WTC11 (cell line): ENCODE results near the gene TTC4. TPM values are rescaled to one million over a fixed set of nuclear protein-coding genes. Genes with fewer than 3 reads are reported as not detected.

ENCODE experiments used
- ATAC-seq: fragments of 200-7000 bp; cut with Tn5 transposase; 2 replicates; pipeline ENCODE4 v1.10.0; 2021; ENCODE audit warnings: mild to moderate bottlenecking, moderate library complexity
- CTCF ChIA-PET: fragments of 300-600 bp; sonication (Branson Sonifier 250); formaldehyde crosslinking; loops from one replicate; lab custom pipeline; 2021; ENCODE audit warnings: antibody characterized with exemption; lab: Charles Lee
- POLR2A ChIA-PET: fragments of 350-600 bp; sonication (Branson Sonifier 250); formaldehyde crosslinking; loops from one replicate; lab custom pipeline; 2021; ENCODE audit warnings: antibody characterized with exemption; lab: Charles Lee
- DNase-seq: peaks from one replicate; pipeline ENCODE4 v3.0.0; 2021; ENCODE audit warnings: low spot score
- H3K27ac Mint-ChIP-seq: 2 replicates; pipeline ENCODE4 v1.8.0; 2021; ENCODE audit warnings: mixed read lengths
- H3K27me3 Mint-ChIP-seq: 2 replicates; pipeline ENCODE4 v1.8.0; 2021; ENCODE audit warnings: low read depth, mild to moderate bottlenecking, moderate library complexity, mixed read lengths
- H3K36me3 Mint-ChIP-seq: 2 replicates; pipeline ENCODE4 v1.8.0; 2021; ENCODE audit warnings: mixed read lengths
- H3K4me1 Mint-ChIP-seq: 2 replicates; pipeline ENCODE4 v1.8.0; 2022; ENCODE audit warnings: mixed read lengths
- H3K4me3 Mint-ChIP-seq: 2 replicates; pipeline ENCODE4 v1.8.0; 2021; ENCODE audit warnings: mild to moderate bottlenecking, moderate library complexity, mixed read lengths
- H3K9me3 Mint-ChIP-seq: 2 replicates; pipeline ENCODE4 v1.8.0; 2021; ENCODE audit warnings: mixed read lengths
- ARID4B ChIP-seq: sonication (generic); formaldehyde crosslinking; IDR thresholded peaks from 2 replicates; pipeline ENCODE4 v1.8.0; 2023; ENCODE audit warnings: missing genetic modification reagents, mild to moderate bottlenecking, borderline replicate concordance
- ATF2 ChIP-seq: sonication (generic); formaldehyde crosslinking; IDR thresholded peaks from 2 replicates; pipeline ENCODE4 v1.8.1; 2022; ENCODE audit warnings: low read depth, missing genetic modification reagents, borderline replicate concordance
- CREM ChIP-seq: sonication (generic); formaldehyde crosslinking; IDR thresholded peaks from 2 replicates; pipeline ENCODE4 v1.8.1; 2022; ENCODE audit warnings: mild to moderate bottlenecking, missing genetic modification reagents, moderate library complexity
- ETV6 ChIP-seq: sonication (generic); formaldehyde crosslinking; IDR thresholded peaks from 2 replicates; pipeline ENCODE4 v1.8.1; 2022; ENCODE audit warnings: mild to moderate bottlenecking, missing genetic modification reagents
- FOXJ3 ChIP-seq: sonication (generic); formaldehyde crosslinking; IDR thresholded peaks from 2 replicates; pipeline ENCODE4 v1.9.0; 2021; ENCODE audit warnings: missing genetic modification reagents, mild to moderate bottlenecking, borderline replicate concordance
- FOXK1 ChIP-seq: sonication (generic); formaldehyde crosslinking; IDR thresholded peaks from 2 replicates; pipeline ENCODE4 v1.8.0; 2022; ENCODE audit warnings: mild to moderate bottlenecking, moderate library complexity, missing genetic modification reagents
- GTF2I ChIP-seq: fragments of 250-450 bp; sonication (Bioruptor Pico); conservative IDR thresholded peaks from 2 replicates; pipeline ENCODE4 v1.4.0; 2021; ENCODE audit warnings: mild to moderate bottlenecking
- KAT7 ChIP-seq: sonication (generic); formaldehyde crosslinking; IDR thresholded peaks from 2 replicates; pipeline ENCODE4 v1.8.1; 2023; ENCODE audit warnings: missing genetic modification reagents, mild to moderate bottlenecking, borderline replicate concordance
- MAX ChIP-seq: sonication (generic); formaldehyde crosslinking; IDR thresholded peaks from 2 replicates; pipeline ENCODE4 v1.8.0; 2022; ENCODE audit warnings: mild to moderate bottlenecking, missing genetic modification reagents
- MXD4 ChIP-seq: fragments of 250-450 bp; sonication (Bioruptor Pico); IDR thresholded peaks from 2 replicates; pipeline ENCODE4 v1.8.0; 2021; ENCODE audit warnings: mild to moderate bottlenecking, moderate library complexity, borderline replicate concordance
- NFE2L1 ChIP-seq: sonication (generic); formaldehyde crosslinking; IDR thresholded peaks from 2 replicates; pipeline ENCODE4 v1.8.1; 2023; ENCODE audit warnings: missing genetic modification reagents
- NR1H2 ChIP-seq: sonication (generic); formaldehyde crosslinking; IDR thresholded peaks from 2 replicates; pipeline ENCODE4 v1.9.0; 2021; ENCODE audit warnings: mild to moderate bottlenecking, moderate library complexity, missing genetic modification reagents
- OVOL2 ChIP-seq: fragments of 250-450 bp; sonication (Bioruptor Pico); IDR thresholded peaks from 2 replicates; pipeline ENCODE4 v1.9.0; 2021; ENCODE audit warnings: mild to moderate bottlenecking, borderline replicate concordance
- STAT6 ChIP-seq: sonication (generic); formaldehyde crosslinking; conservative IDR thresholded peaks from 2 replicates; pipeline ENCODE4 v1.8.1; 2023; ENCODE audit warnings: mild to moderate bottlenecking, low read depth, missing genetic modification reagents, moderate library complexity
- USF1 ChIP-seq: sonication (generic); formaldehyde crosslinking; IDR thresholded peaks from 2 replicates; pipeline ENCODE4 v1.8.0; 2022; ENCODE audit warnings: mild to moderate bottlenecking, missing genetic modification reagents
- ZBTB21 ChIP-seq: sonication (generic); formaldehyde crosslinking; IDR thresholded peaks from 2 replicates; pipeline ENCODE4 v1.8.1; 2023; ENCODE audit warnings: mild to moderate bottlenecking, missing genetic modification reagents, borderline replicate concordance
- ZNF232 ChIP-seq: sonication (generic); formaldehyde crosslinking; IDR thresholded peaks from 2 replicates; pipeline ENCODE4 v1.8.0; 2022; ENCODE audit warnings: mild to moderate bottlenecking, missing genetic modification reagents
- ZNF396 ChIP-seq: fragments of 250-450 bp; sonication (Bioruptor Pico); IDR thresholded peaks from 2 replicates; pipeline ENCODE4 v1.8.0; 2021; ENCODE audit warnings: mild to moderate bottlenecking, moderate library complexity, borderline replicate concordance
- total RNA-seq: library from RNA; stranded (reverse); gene quantifications from 3 replicates; pipeline ENCODE4 v1.2.3, GENCODE V29; 2021
- TF ChIP-seq, protein P1 (sequence below): sonication (generic); formaldehyde crosslinking; IDR thresholded peaks from 2 replicates; pipeline ENCODE4 v1.8.0; 2022; ENCODE audit warnings: mild to moderate bottlenecking, missing genetic modification reagents
- TF ChIP-seq, protein P2 (sequence below): sonication (generic); formaldehyde crosslinking; IDR thresholded peaks from 2 replicates; pipeline ENCODE4 v1.8.1; 2022; ENCODE audit warnings: low read depth, mild to moderate bottlenecking, moderate library complexity, missing genetic modification reagents, borderline replicate concordance

TTC4 gene
- total RNA-seq, 1 experiment from 2014 or later: 18.8 TPM

DNA sequence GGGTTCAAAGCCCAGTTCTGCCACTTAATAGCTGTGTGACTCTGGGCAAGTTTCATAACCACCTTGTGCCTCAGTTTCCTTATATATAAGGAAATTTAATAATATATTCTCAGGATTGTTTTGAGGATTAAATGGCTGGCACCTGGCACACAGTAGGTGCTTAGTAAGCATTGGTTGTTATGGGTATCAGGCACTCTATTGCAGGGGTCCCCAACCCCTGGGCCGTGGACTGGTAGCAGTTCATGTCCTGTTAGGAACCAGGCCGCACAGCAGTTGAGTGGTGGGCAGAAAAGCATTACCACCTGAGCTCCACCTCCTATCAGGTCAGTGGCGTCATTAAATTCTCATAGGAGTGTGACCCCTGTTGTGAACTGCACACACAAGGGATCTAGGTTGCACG, 30.2 kb downstream of the TTC4 start:
- H3K9me3 Mint-ChIP-seq: peaks cover 6% of the 10 kb centered on the region
- CTCF ChIA-PET: no interaction called here
- POLR2A ChIA-PET: interaction anchor here (0.6 kb wide), 1 partner anchor 676 kb away, joined by 3 read pairs; no protein-coding TSS in a partner anchor
- peaks cover 14% of the 10 kb centered on the region for H3K36me3 Mint-ChIP-seq
- no peaks in the 10 kb centered on the region; the same call in 1 of the 2 replicates for H3K27me3 Mint-ChIP-seq
- no peak overlapping the region for H3K27ac Mint-ChIP-seq
- ATAC-seq: no peak
- H3K4me1 Mint-ChIP-seq: 0 out of 2 replicates have a peak, but pooled peaks cover 2% of the 10 kb centered on the region
- no peak overlapping the region for H3K4me3 Mint-ChIP-seq
- no peak for DNase-seq
- TF ChIP-seq FOXK1: no peak
- TF ChIP-seq MXD4 (CRISPR knock-in tag): no peak
- no peak for TF ChIP-seq ETV6
- TF ChIP-seq STAT6 (CRISPR knock-in tag): no peak
- no peak for TF ChIP-seq CREM
- no peak for TF ChIP-seq MAX
- no peak for TF ChIP-seq OVOL2 (CRISPR knock-in tag)
- no peak for TF ChIP-seq USF1
- TF ChIP-seq ATF2: no peak
- TF ChIP-seq ZNF396: no peak
- no peak for TF ChIP-seq NR1H2
- TF ChIP-seq FOXJ3 (CRISPR knock-in tag): no peak
- TF ChIP-seq GTF2I (CRISPR knock-in tag): no peak
- no peak for TF ChIP-seq ZNF232 (CRISPR knock-in tag)
- TF ChIP-seq NFE2L1 (CRISPR knock-in tag): no peak
- no peak for TF ChIP-seq ZBTB21 (CRISPR knock-in tag)
- TF ChIP-seq, protein P1, sequence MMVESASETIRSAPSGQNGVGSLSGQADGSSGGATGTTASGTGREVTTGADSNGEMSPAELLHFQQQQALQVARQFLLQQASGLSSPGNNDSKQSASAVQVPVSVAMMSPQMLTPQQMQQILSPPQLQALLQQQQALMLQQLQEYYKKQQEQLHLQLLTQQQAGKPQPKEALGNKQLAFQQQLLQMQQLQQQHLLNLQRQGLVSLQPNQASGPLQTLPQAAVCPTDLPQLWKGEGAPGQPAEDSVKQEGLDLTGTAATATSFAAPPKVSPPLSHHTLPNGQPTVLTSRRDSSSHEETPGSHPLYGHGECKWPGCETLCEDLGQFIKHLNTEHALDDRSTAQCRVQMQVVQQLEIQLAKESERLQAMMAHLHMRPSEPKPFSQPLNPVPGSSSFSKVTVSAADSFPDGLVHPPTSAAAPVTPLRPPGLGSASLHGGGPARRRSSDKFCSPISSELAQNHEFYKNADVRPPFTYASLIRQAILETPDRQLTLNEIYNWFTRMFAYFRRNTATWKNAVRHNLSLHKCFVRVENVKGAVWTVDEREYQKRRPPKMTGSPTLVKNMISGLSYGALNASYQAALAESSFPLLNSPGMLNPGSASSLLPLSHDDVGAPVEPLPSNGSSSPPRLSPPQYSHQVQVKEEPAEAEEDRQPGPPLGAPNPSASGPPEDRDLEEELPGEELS (CRISPR knock-in tag): no peak
- TF ChIP-seq, protein P2, sequence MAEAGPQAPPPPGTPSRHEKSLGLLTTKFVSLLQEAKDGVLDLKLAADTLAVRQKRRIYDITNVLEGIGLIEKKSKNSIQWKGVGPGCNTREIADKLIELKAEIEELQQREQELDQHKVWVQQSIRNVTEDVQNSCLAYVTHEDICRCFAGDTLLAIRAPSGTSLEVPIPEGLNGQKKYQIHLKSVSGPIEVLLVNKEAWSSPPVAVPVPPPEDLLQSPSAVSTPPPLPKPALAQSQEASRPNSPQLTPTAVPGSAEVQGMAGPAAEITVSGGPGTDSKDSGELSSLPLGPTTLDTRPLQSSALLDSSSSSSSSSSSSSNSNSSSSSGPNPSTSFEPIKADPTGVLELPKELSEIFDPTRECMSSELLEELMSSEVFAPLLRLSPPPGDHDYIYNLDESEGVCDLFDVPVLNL (CRISPR knock-in tag): no peak
- no peak for TF ChIP-seq ARID4B (CRISPR knock-in tag)
- TF ChIP-seq KAT7 (CRISPR knock-in tag): no peak
